ENCODE measurements around the gene SNRNP48. TPM values are rescaled to one million over a fixed set of nuclear protein-coding genes. Genes with fewer than 3 reads are reported as not detected.

SNRNP48 gene
- total RNA-seq, 2 donors from 2014 or later: 13.9 to 19.5 TPM

DNA sequence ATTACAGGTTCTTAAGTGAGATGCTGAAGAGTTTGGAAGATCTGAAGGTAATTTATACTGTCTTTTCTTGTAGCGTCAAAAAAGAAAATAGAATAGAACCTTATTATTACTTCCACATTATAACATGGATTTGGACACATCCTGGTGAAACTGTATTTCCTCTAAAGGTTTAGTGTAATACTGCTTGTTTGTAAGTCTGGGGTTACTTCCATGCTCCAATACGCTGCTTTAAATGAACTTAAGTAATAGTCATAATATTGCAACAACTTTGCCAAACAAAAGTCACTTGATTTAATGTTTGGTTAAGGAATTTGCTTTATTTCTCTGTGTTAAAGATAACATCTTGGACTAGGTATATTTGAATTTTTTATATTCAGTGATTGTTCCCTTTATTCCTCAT lies 11.5 kb upstream of the SNRNP48 start:
- H3K9ac ChIP-seq (ENCODE audit: extremely low read depth, low read length, poor library complexity, severe bottlenecking): no peak overlapping the region
- H3K36me3 ChIP-seq (ENCODE audit: control insufficient read depth, insufficient read depth, low read length): peaks cover 97% of the 10 kb centered on the region
- peaks cover 58% of the 10 kb centered on the region for H3K36me3 Mint-ChIP-seq (ENCODE audit: low read depth)
- no peak overlapping the region for H3K27ac Mint-ChIP-seq
- no CpG with 5 or more reads among the region's 2 CpGs for WGBS, 2 experiments (ENCODE audit: insufficient coverage in 1 of 2, insufficient read length in 1 of 2)
- DNase-seq: no peak
- no peak overlapping the region for H3K4me3 Mint-ChIP-seq
- no peaks in the 10 kb centered on the region for H3K9me3 Mint-ChIP-seq
- H3K27ac ChIP-seq (ENCODE audit: low read depth, low read length): no peak overlapping the region
- no peak for TF ChIP-seq CTCF (conservative IDR thresholded peaks at IDR 0.05)
- H3K9me3 ChIP-seq (ENCODE audit: control insufficient read depth, low read length): no peaks in the 10 kb centered on the region
- H3K4me3 ChIP-seq (ENCODE audit: low read length): no peak overlapping the region
- no peaks in the 10 kb centered on the region for H3K27me3 ChIP-seq (ENCODE audit: control insufficient read depth, insufficient read depth, low read length, poor library complexity, severe bottlenecking)
- H3K27me3 Mint-ChIP-seq (ENCODE audit: insufficient read depth): no peaks in the 10 kb centered on the region
- H3K4me1 Mint-ChIP-seq: no peaks in the 10 kb centered on the region
- H3K4me1 ChIP-seq (ENCODE audit: control insufficient read depth, insufficient read depth, low read length): no peaks in the 10 kb centered on the region

DNA sequence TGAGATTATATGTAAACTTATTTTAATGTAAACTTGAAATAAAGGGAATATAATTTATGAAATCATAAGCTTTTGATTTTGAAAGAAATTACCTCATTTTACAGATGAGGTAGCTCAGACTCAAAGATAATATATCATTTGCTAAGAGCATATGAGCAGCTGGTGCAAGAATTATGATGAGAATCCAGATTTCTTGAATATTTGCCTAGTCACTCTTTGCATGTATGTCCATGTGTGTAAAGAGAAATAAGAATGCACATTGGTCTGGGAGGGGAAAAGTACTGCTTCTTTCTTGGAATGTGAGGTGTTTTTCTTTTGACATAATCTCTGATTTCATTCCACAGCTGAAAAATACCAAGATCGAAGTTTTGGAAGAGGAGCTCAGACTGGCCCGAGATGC lies 11.1 kb upstream of the SNRNP48 start:
- peaks cover 97% of the 10 kb centered on the region for H3K36me3 ChIP-seq (ENCODE audit: control insufficient read depth, insufficient read depth, low read length)
- no peak for TF ChIP-seq CTCF (conservative IDR thresholded peaks at IDR 0.05)
- H3K4me1 Mint-ChIP-seq: no peaks in the 10 kb centered on the region
- H3K4me1 ChIP-seq (ENCODE audit: control insufficient read depth, insufficient read depth, low read length): no peaks in the 10 kb centered on the region
- H3K4me3 Mint-ChIP-seq: no peak overlapping the region
- H3K27me3 ChIP-seq (ENCODE audit: control insufficient read depth, insufficient read depth, low read length, poor library complexity, severe bottlenecking): no peaks in the 10 kb centered on the region
- no peaks in the 10 kb centered on the region for H3K9me3 Mint-ChIP-seq
- no peak overlapping the region for H3K9ac ChIP-seq (ENCODE audit: extremely low read depth, low read length, poor library complexity, severe bottlenecking)
- H3K9me3 ChIP-seq (ENCODE audit: control insufficient read depth, low read length): no peaks in the 10 kb centered on the region
- H3K4me3 ChIP-seq (ENCODE audit: low read length): no peak overlapping the region
- WGBS, 2 experiments (ENCODE audit: insufficient coverage in 1 of 2, insufficient read length in 1 of 2): 90 to 94% methylated on average over 2 of the region's 2 CpGs
- H3K27ac ChIP-seq (ENCODE audit: low read depth, low read length): no peak overlapping the region
- H3K27me3 Mint-ChIP-seq (ENCODE audit: insufficient read depth): no peaks in the 10 kb centered on the region
- H3K36me3 Mint-ChIP-seq (ENCODE audit: low read depth): peaks cover 59% of the 10 kb centered on the region
- DNase-seq: no peak
- H3K27ac Mint-ChIP-seq: no peak overlapping the region

- no peak overlapping the region for H3K27ac Mint-ChIP-seq
- no peaks in the 10 kb centered on the region for H3K27me3 Mint-ChIP-seq (ENCODE audit: insufficient read depth)
- no peaks in the 10 kb centered on the region for H3K9me3 Mint-ChIP-seq
- peaks cover 61% of the 10 kb centered on the region for H3K36me3 Mint-ChIP-seq (ENCODE audit: low read depth)
- H3K4me1 Mint-ChIP-seq: no peaks in the 10 kb centered on the region
- 97 to 99% methylated on average over 9 of the region's 9 CpGs for WGBS, 2 experiments (ENCODE audit: insufficient coverage in 1 of 2, insufficient read length in 1 of 2)
- Histone ChIP-seq H3K4me1 (ENCODE audit: control insufficient read depth, insufficient read depth, low read length) (no peaks in the 10 kb centered on the region), H3K27ac (ENCODE audit: low read depth, low read length) (no peak overlapping the region), H3K27me3 (ENCODE audit: control insufficient read depth, insufficient read depth, low read length, poor library complexity, severe bottlenecking) (no peaks in the 10 kb centered on the region), H3K36me3 (ENCODE audit: control insufficient read depth, insufficient read depth, low read length) (peaks cover 97% of the 10 kb centered on the region), H3K9me3 (ENCODE audit: control insufficient read depth, low read length) (no peaks in the 10 kb centered on the region), H3K4me3 (ENCODE audit: low read length) (no peak overlapping the region), H3K9ac (ENCODE audit: extremely low read depth, low read length, poor library complexity, severe bottlenecking) (no peak overlapping the region)
- no peak for TF ChIP-seq CTCF (conservative IDR thresholded peaks at IDR 0.05)
- no peak for DNase-seq
- H3K4me3 Mint-ChIP-seq: no peak overlapping the region
These were observed 10.1 kb upstream of the SNRNP48 start for GRCh38 chr6:7579851-7580250.
